ENCODE data around the gene RNU2-63P. TPM values are rescaled to one million over a fixed set of nuclear protein-coding genes. Genes with fewer than 3 reads are reported as not detected.

The RNU2-63P gene
- total RNA-seq, 6 experiments from 2014 or later: 12.9 to 24.5 (median 19.1) TPM

GRCh38 chr2:88057437-88057844 lies 41.1 kb upstream of the RNU2-63P start:
- Mint-ChIP-seq H3K4me1 (ENCODE audit: low read depth) (peaks cover 42% of the 10 kb centered on the region), H3K9me3 (peaks cover 4% of the 10 kb centered on the region; the same call in 1 of the 2 replicates), H3K27me3 (ENCODE audit: insufficient read depth) (peaks cover 9% of the 10 kb centered on the region), H3K27ac (no peak overlapping the region), H3K36me3 (ENCODE audit: low read depth) (peaks cover 29% of the 10 kb centered on the region), H3K4me3 (no peak overlapping the region)
- TF ChIP-seq, protein P1, sequence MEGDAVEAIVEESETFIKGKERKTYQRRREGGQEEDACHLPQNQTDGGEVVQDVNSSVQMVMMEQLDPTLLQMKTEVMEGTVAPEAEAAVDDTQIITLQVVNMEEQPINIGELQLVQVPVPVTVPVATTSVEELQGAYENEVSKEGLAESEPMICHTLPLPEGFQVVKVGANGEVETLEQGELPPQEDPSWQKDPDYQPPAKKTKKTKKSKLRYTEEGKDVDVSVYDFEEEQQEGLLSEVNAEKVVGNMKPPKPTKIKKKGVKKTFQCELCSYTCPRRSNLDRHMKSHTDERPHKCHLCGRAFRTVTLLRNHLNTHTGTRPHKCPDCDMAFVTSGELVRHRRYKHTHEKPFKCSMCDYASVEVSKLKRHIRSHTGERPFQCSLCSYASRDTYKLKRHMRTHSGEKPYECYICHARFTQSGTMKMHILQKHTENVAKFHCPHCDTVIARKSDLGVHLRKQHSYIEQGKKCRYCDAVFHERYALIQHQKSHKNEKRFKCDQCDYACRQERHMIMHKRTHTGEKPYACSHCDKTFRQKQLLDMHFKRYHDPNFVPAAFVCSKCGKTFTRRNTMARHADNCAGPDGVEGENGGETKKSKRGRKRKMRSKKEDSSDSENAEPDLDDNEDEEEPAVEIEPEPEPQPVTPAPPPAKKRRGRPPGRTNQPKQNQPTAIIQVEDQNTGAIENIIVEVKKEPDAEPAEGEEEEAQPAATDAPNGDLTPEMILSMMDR (IDR thresholded peaks at IDR 0.05): no peak
- DNase-seq: no peak

GRCh38 chr2:88055371-88056128 lies 39.2 kb upstream of the RNU2-63P start, which contains the start of gene KRCC1:
TSS of gene KRCC1 (minus strand) at chr2:88055783. CDS start at chr2:88028563, 27,220 bp downstream.
- Mint-ChIP-seq H3K9me3 (peaks cover 4% of the 10 kb centered on the region; the same call in 1 of the 2 replicates), H3K4me3 (peak within 1 kb of the TSS; percentile 97), H3K27me3 (ENCODE audit: insufficient read depth) (peaks cover 7% of the 10 kb centered on the region), H3K27ac (peak within 1 kb of the TSS; percentile 97), H3K4me1 (ENCODE audit: low read depth) (peaks cover 42% of the 10 kb centered on the region), H3K36me3 (ENCODE audit: low read depth) (peaks cover 29% of the 10 kb centered on the region)
- TF ChIP-seq, protein P1 (IDR thresholded peaks at IDR 0.05): no peak; the same call in 1 of the 2 replicates
- peak; percentile 94 for DNase-seq

DNA sequence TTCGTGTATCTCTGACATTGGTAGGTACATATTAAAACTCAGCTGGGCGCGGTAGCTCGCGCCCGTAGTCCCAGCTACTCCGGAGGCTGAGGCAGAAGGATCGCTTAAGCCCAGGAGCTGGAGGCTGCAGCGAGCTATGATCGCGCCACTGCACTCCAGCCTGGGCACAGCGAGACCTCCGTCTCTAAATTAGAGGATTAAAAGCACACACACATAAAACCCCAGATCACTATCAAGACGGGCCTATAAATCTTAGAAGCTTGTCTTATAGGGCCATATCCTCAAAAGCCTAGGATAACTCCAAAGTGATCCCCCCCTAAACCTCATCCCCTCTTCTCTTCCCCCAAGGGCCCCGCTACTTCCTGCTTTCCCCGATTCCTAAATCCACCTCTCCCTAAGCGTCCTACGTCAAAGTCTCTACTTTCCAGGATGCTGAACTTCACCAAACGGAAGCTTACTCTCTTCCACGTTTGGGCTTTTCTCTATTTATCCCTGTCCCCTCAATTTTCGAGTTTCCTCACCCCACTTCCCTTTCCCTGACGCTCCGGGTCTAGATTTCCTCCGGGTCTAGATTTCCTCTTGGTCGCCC lies 38.5 kb upstream of the RNU2-63P start:
- Mint-ChIP-seq H3K4me1 (ENCODE audit: low read depth) (peaks cover 42% of the 10 kb centered on the region), H3K27me3 (ENCODE audit: insufficient read depth) (peaks cover 7% of the 10 kb centered on the region), H3K9me3 (peaks cover 4% of the 10 kb centered on the region; the same call in 1 of the 2 replicates), H3K27ac (peak overlapping the region; percentile 97), H3K4me3 (peak overlapping the region; percentile 97), H3K36me3 (ENCODE audit: low read depth) (peaks cover 29% of the 10 kb centered on the region)
- TF ChIP-seq, protein P1 (IDR thresholded peaks at IDR 0.05): no peak
- no peak for DNase-seq

GRCh38 chr2:88053934-88054781 lies 37.8 kb upstream of the RNU2-63P start:
- Mint-ChIP-seq H3K4me3 (peak overlapping the region; percentile 97), H3K27ac (peak overlapping the region; percentile 97), H3K27me3 (ENCODE audit: insufficient read depth) (peaks cover 7% of the 10 kb centered on the region), H3K9me3 (peaks cover 4% of the 10 kb centered on the region; the same call in 1 of the 2 replicates), H3K4me1 (ENCODE audit: low read depth) (peaks cover 42% of the 10 kb centered on the region), H3K36me3 (ENCODE audit: low read depth) (peaks cover 31% of the 10 kb centered on the region)
- TF ChIP-seq, protein P1 (IDR thresholded peaks at IDR 0.05): no peak
- DNase-seq: no peak

- Mint-ChIP-seq H3K27ac (peak overlapping the region; percentile 97), H3K4me1 (ENCODE audit: low read depth) (peaks cover 42% of the 10 kb centered on the region), H3K36me3 (ENCODE audit: low read depth) (peaks cover 38% of the 10 kb centered on the region), H3K4me3 (peak overlapping the region; percentile 97), H3K27me3 (ENCODE audit: insufficient read depth) (peaks cover 5% of the 10 kb centered on the region), H3K9me3 (peaks cover 4% of the 10 kb centered on the region; the same call in 1 of the 2 replicates)
- DNase-seq: peak; percentile 37
- TF ChIP-seq, protein P1 (IDR thresholded peaks at IDR 0.05): no peak
Measured at GRCh38 chr2:88053296-88053695, 36.9 kb upstream of the RNU2-63P start.

Data from HFFc6 (cell line).